Left lobe of liver (tissue), 2 donors: ENCODE measurements around the gene PTPRQ. TPM values are rescaled to one million over a fixed set of nuclear protein-coding genes. Genes with fewer than 3 reads are reported as not detected.
"Not testable (repeated sequence)": the region's sequence is repeated elsewhere in the genome, so short reads cannot be mapped to it uniquely, and the experiment has no call there.

Experiments
- ATAC-seq: fragments of 200-7000 bp; cut with Tn5 transposase; one replicate; pipeline ENCODE4 v1.9.1; 2020; ENCODE audit warnings: mild to moderate bottlenecking, moderate library complexity
- DNase-seq: peaks from one replicate; pipeline ENCODE4 v3.0.0-alpha.2; 2020; ENCODE audit warnings: low spot score
- total RNA-seq: library from RNA; stranded (reverse); gene quantifications from one replicate; pipeline ENCODE4 v1.2.1, GENCODE V29; 2021
- donor health status: DM: no; HTN: no; CAD: no; lungs with moderate emphysema.
- donor health status: DM: no; HTN: yes; CAD: no.

Gene PTPRQ
- total RNA-seq, 1 donor from 2014 or later: 0.30 TPM

- DNase-seq (no peak), ATAC-seq (no peak)
These were observed 28.2 kb downstream of the PTPRQ start for GRCh38 chr12:80472236-80472635.

- DNase-seq (no peak), ATAC-seq (peak; percentile 94)
These were observed 29.0 kb downstream of the PTPRQ start for GRCh38 chr12:80472911-80473500.

- DNase-seq, ATAC-seq: not testable (repeated sequence)
These were observed 33.6 kb downstream of the PTPRQ start for GRCh38 chr12:80477521-80478145.

GRCh38 chr12:80484746-80485145, 40.7 kb downstream of the PTPRQ start:
- ATAC-seq (no peak), DNase-seq (no peak)

GRCh38 chr12:80485222-80485987, 41.4 kb downstream of the PTPRQ start:
- no peak for DNase-seq
- no peak for ATAC-seq

GRCh38 chr12:80490329-80490728, 46.3 kb downstream of the PTPRQ start:
- no peak for ATAC-seq
- DNase-seq: no peak

- DNase-seq: no peak
- ATAC-seq: no peak
These were observed 47.1 kb downstream of the PTPRQ start for GRCh38 chr12:80491166-80491565.

- no peak for DNase-seq
- ATAC-seq: no peak
These were observed 49.4 kb downstream of the PTPRQ start for GRCh38 chr12:80493466-80493865.

GRCh38 chr12:80494836-80495235, 50.8 kb downstream of the PTPRQ start:
- ATAC-seq (no peak), DNase-seq (no peak)

GRCh38 chr12:80498059-80498728, 54.2 kb downstream of the PTPRQ start:
- DNase-seq: no peak
- ATAC-seq: no peak

GRCh38 chr12:80504389-80505163, 60.5 kb downstream of the PTPRQ start:
- no peak for ATAC-seq

GRCh38 chr12:80509781-80510556, 65.9 kb downstream of the PTPRQ start:
- ATAC-seq: no peak
- no peak for DNase-seq

More at GRCh38 chr12:80504389-80505163, 60.5 kb downstream of the PTPRQ start:
- DNase-seq: no peak

- DNase-seq (no peak), ATAC-seq (no peak)
These were observed 68.7 kb downstream of the PTPRQ start for GRCh38 chr12:80512781-80513180.

GRCh38 chr12:80513211-80513610, 69.2 kb downstream of the PTPRQ start:
- ATAC-seq (no peak), DNase-seq (no peak)

- DNase-seq: no peak
- no peak for ATAC-seq
These were observed 73.6 kb downstream of the PTPRQ start for GRCh38 chr12:80517655-80518054.

- DNase-seq (no peak), ATAC-seq (no peak)
These were observed 87.6 kb downstream of the PTPRQ start for GRCh38 chr12:80531646-80532045.

GRCh38 chr12:80539029-80539428, 95.0 kb downstream of the PTPRQ start:
- DNase-seq (no peak), ATAC-seq (no peak)

- DNase-seq: no peak
- ATAC-seq: no peak
These were observed 105.3 kb downstream of the PTPRQ start for GRCh38 chr12:80549298-80549697.

GRCh38 chr12:80551897-80552296, 107.9 kb downstream of the PTPRQ start:
- ATAC-seq (no peak), DNase-seq (no peak)

GRCh38 chr12:80553316-80553715, 109.3 kb downstream of the PTPRQ start:
- ATAC-seq: no peak
- DNase-seq: no peak
